Thymus (tissue), 11 donors: ENCODE measurements around the gene TMLHE. TPM values are rescaled to one million over a fixed set of nuclear protein-coding genes. Genes with fewer than 3 reads are reported as not detected.
"Not testable (repeated sequence)": the region's sequence is repeated elsewhere in the genome, so short reads cannot be mapped to it uniquely, and the experiment has no call there.

Experiments
- DNase-seq, 9 donors: peaks; one replicate each; pipeline ENCODE4 v3.0.0-alpha.2; 2013; ENCODE audit warnings: low spot score in 9 of 9, low read depth in 6 of 9, missing footprints in 1 of 9
- H3K27ac ChIP-seq, 2 donors: one replicate each; pipeline ENCODE4 v1.5.1; 2013; ENCODE audit warnings: control low read depth in 1 of 2, low read depth in 1 of 2, low read length in 1 of 2, mild to moderate bottlenecking in 1 of 2, moderate library complexity in 1 of 2
- H3K27me3 ChIP-seq, 2 donors: one replicate each; pipeline ENCODE4 v1.5.1; 2013; ENCODE audit warnings: low read length in 1 of 2; ENCODE audit not compliant: control insufficient read depth in 2 of 2, insufficient read depth in 1 of 2
- H3K36me3 ChIP-seq, 2 donors: one replicate each; pipeline ENCODE4 v1.5.1; 2013; ENCODE audit warnings: low read length in 1 of 2, mild to moderate bottlenecking in 1 of 2, moderate library complexity in 1 of 2; ENCODE audit not compliant: control insufficient read depth in 2 of 2, insufficient read depth in 2 of 2
- H3K4me1 ChIP-seq, 2 donors: one replicate each; pipeline ENCODE4 v1.5.1; 2013; ENCODE audit warnings: low read length in 2 of 2; ENCODE audit not compliant: control insufficient read depth in 2 of 2, insufficient read depth in 2 of 2
- H3K4me3 ChIP-seq, 2 donors: one replicate each; pipeline ENCODE4 v1.5.1; 2013; ENCODE audit warnings: low read length in 2 of 2, control low read depth in 1 of 2, mild to moderate bottlenecking in 1 of 2
- H3K9me3 ChIP-seq, 2 donors: one replicate each; pipeline ENCODE4 v1.5.1; 2013; ENCODE audit warnings: low read length in 1 of 2, mild to moderate bottlenecking in 1 of 2; ENCODE audit not compliant: control insufficient read depth in 2 of 2, insufficient read depth in 1 of 2
- WGBS: extraction: QIAGEN DNeasy Blood & Tissue Kit; methylation state at CpG from one replicate; pipeline ENCODE4 v1.1.7; 2013; 5-methylcytosine and 5-hydroxymethylcytosine counted together
- polyA plus RNA-seq: library from polyadenylated mRNA; stranded (reverse); fragments of 200-250 nt; gene quantifications from one replicate; pipeline ENCODE4 v1.2.3, GENCODE V29; 2013
- total RNA-seq: library from RNA; stranded (reverse); fragments of 120-200 nt; gene quantifications from one replicate; pipeline ENCODE4 v1.2.4, GENCODE V29; 2013
- donor health status: healthy.

Gene TMLHE
- total and polyA plus RNA-seq, 2 donors, result 7.8 to 12.8 TPM

- H3K36me3 ChIP-seq, result not testable (repeated sequence)
- WGBS, result no CpG with 5 or more reads among the region's 8 CpGs
Observed at GRCh38 chrX:155460501-155460900, 152.3 kb downstream of the TMLHE start.

GRCh38 chrX:155458471-155458870 lies 154.3 kb downstream of the TMLHE start, which contains the start of gene F8A3:
TSS of gene F8A3 (minus strand) at chrX:155458620. CDS start at chrX:155458600, 20 bp downstream.
- H3K36me3 ChIP-seq, H3K27me3 ChIP-seq, H3K4me3 ChIP-seq, DNase-seq, H3K4me1 ChIP-seq, H3K9me3 ChIP-seq, H3K27ac ChIP-seq: not testable (repeated sequence)
- WGBS, result no CpG with 5 or more reads among the region's 51 CpGs

More at GRCh38 chrX:155460501-155460900, 152.3 kb downstream of the TMLHE start:
- DNase-seq, H3K4me1 ChIP-seq, H3K9me3 ChIP-seq, H3K27ac ChIP-seq, H3K4me3 ChIP-seq, H3K27me3 ChIP-seq: not testable (repeated sequence)

- WGBS, result no CpG with 5 or more reads among the region's 97 CpGs
- not testable (repeated sequence) for H3K9me3 ChIP-seq, H3K27me3 ChIP-seq
Observed at GRCh38 chrX:155457761-155458447, 154.8 kb downstream of the TMLHE start.

GRCh38 chrX:155441097-155441496 lies 171.7 kb downstream of the TMLHE start:
- H3K27me3 ChIP-seq, result no peaks in the 10 kb centered on the region
- no peaks in the 10 kb centered on the region for H3K4me1 ChIP-seq
- peaks cover 0 to 10% of the 10 kb centered on the region in 2 donors for H3K9me3 ChIP-seq
- DNase-seq, result no peak
- H3K36me3 ChIP-seq, result no peaks in the 10 kb centered on the region
- no peak overlapping the region for H3K4me3 ChIP-seq
- no peak overlapping the region for H3K27ac ChIP-seq

More at GRCh38 chrX:155457761-155458447, 154.8 kb downstream of the TMLHE start:
- not testable (repeated sequence) for H3K4me3 ChIP-seq, H3K27ac ChIP-seq, DNase-seq, H3K36me3 ChIP-seq, H3K4me1 ChIP-seq

Other genes with a start within 250 kb of the TMLHE start
- gene F8A2, start 230.9 kb downstream of the TMLHE start, total RNA-seq, result not detected
- not detected for gene F8A2, start 230.9 kb downstream of the TMLHE start, polyA plus RNA-seq
- 0.38 TPM for gene F8A3, start 154.3 kb downstream of the TMLHE start, total RNA-seq
- gene F8A3, start 154.3 kb downstream of the TMLHE start, polyA plus RNA-seq, result 4.4 TPM
- 0.19 TPM for gene SPRY3, start 366 bp downstream of the TMLHE start, total RNA-seq
- 0.30 TPM for gene SPRY3, start 366 bp downstream of the TMLHE start, polyA plus RNA-seq